Measurements from ENCODE around the gene PLEKHO1. TPM values are rescaled to one million over a fixed set of nuclear protein-coding genes. Genes with fewer than 3 reads are reported as not detected.

Gene PLEKHO1
- total RNA-seq, 1 experiment from 2014 or later, result 27.0 TPM

- Mint-ChIP-seq H3K36me3 (peaks cover 13% of the 10 kb centered on the region), H3K4me3 (no peak overlapping the region)
- CTCF ChIA-PET, result no interaction called here
Observed at GRCh38 chr1:150109586-150109985, 40.1 kb upstream of the PLEKHO1 start.

More at GRCh38 chr1:150109586-150109985, 40.1 kb upstream of the PLEKHO1 start:
- H3K4me1 Mint-ChIP-seq, result peaks cover 11% of the 10 kb centered on the region; the same call in 1 of the 2 replicates
- no peak for DNase-seq (ENCODE audit: low spot score)
- POLR2A ChIA-PET, result no interaction called here
- no peak for ATAC-seq
- no peaks in the 10 kb centered on the region for H3K27me3 Mint-ChIP-seq (ENCODE audit: low read depth)
- H3K27ac Mint-ChIP-seq, result no peak overlapping the region
- no peak for TF ChIP-seq ZNF232 (CRISPR knock-in tag; IDR thresholded peaks at IDR 0.05)
- no peak for TF ChIP-seq TEAD4 (CRISPR knock-in tag; IDR thresholded peaks at IDR 0.05)
- no peak for TF ChIP-seq RELA (CRISPR knock-in tag; IDR thresholded peaks at IDR 0.05; ENCODE audit: borderline replicate concordance)
- no peak for TF ChIP-seq ZNF532 (CRISPR knock-in tag; IDR thresholded peaks at IDR 0.05; ENCODE audit: borderline replicate concordance)
- TF ChIP-seq ZNF416 (CRISPR knock-in tag; IDR thresholded peaks at IDR 0.05), result no peak
- no peak for TF ChIP-seq IRF2 (CRISPR knock-in tag; IDR thresholded peaks at IDR 0.05; ENCODE audit: borderline replicate concordance, low read depth)
- no peak for TF ChIP-seq ARID4B (CRISPR knock-in tag; IDR thresholded peaks at IDR 0.05; ENCODE audit: borderline replicate concordance)
- TF ChIP-seq ZBTB43 (CRISPR knock-in tag; IDR thresholded peaks at IDR 0.05), result no peak
- no peak for TF ChIP-seq CREB1 (CRISPR knock-in tag; IDR thresholded peaks at IDR 0.05)
- H3K9me3 Mint-ChIP-seq, result peaks cover 4% of the 10 kb centered on the region; the same call in 1 of the 2 replicates
